Keratinocyte (primary cell): ENCODE results near the gene LRRC28. TPM values are rescaled to one million over a fixed set of nuclear protein-coding genes. Genes with fewer than 3 reads are reported as not detected.

ENCODE experiments used
- DNase-seq: peaks from one replicate; pipeline ENCODE4 v3.0.0-alpha.2; 2011; ENCODE audit warnings: low read depth, missing footprints, low spot score
- FAIRE-seq: peaks from 2 replicates; lab custom pipeline; 2011; peaks lifted over from hg19 to GRCh38; lab: Jason Lieb, UNC
- H2AFZ ChIP-seq: 2 replicates; pipeline ENCODE4 v1.6.0; 2012; ENCODE audit warnings: low read length, control low read depth, inconsistent platforms; ENCODE audit not compliant: control insufficient read depth
- H3K27ac ChIP-seq: 2 replicates; pipeline ENCODE4 v1.5.1; 2011; ENCODE audit warnings: low read length; ENCODE audit not compliant: control insufficient read depth, insufficient read depth
- H3K27me3 ChIP-seq: 3 replicates; pipeline ENCODE4 v1.6.0; 2011; ENCODE audit warnings: low read length; ENCODE audit not compliant: control insufficient read depth, insufficient read depth; ENCODE audit errors: extremely low read depth
- H3K36me3 ChIP-seq, 2 experiments: 2 replicates in 1 of 2; 3 replicates in 1 of 2; pipeline ENCODE4 v1.5.1; 2011; ENCODE audit warnings: low read length in 2 of 2, mild to moderate bottlenecking in 1 of 2; ENCODE audit not compliant: control insufficient read depth in 2 of 2, insufficient read depth in 2 of 2; ENCODE audit errors: extremely low read depth in 1 of 2
- H3K4me1 ChIP-seq: 3 replicates; pipeline ENCODE4 v1.5.1; 2011; ENCODE audit warnings: low read length; ENCODE audit not compliant: control insufficient read depth, insufficient read depth; ENCODE audit errors: extremely low read depth
- H3K4me2 ChIP-seq: 3 replicates; pipeline ENCODE4 v1.6.0; 2011; ENCODE audit warnings: low read depth, low read length; ENCODE audit not compliant: control insufficient read depth, insufficient read depth; ENCODE audit errors: extremely low read depth
- H3K4me3 ChIP-seq, 3 experiments: fragments of 200-600 bp in 1 of 3; sonication (generic) in 1 of 3; 2 replicates in 2 of 3; 3 replicates in 1 of 3; pipeline ENCODE4 v1.5.1; 2011 to 2016; ENCODE audit warnings: low read length in 3 of 3, mild to moderate bottlenecking in 3 of 3, control low read depth in 2 of 3, inconsistent platforms in 1 of 3, low read depth in 1 of 3, mixed read lengths in 1 of 3, mixed run types in 1 of 3, moderate library complexity in 1 of 3; ENCODE audit not compliant: control insufficient read depth in 2 of 3, insufficient read depth in 2 of 3; ENCODE audit errors: extremely low read depth in 1 of 3
- H3K79me2 ChIP-seq: 2 replicates; pipeline ENCODE4 v1.6.0; 2012; ENCODE audit warnings: low read length; ENCODE audit not compliant: control insufficient read depth, insufficient read depth
- H3K9ac ChIP-seq: 3 replicates; pipeline ENCODE4 v1.6.0; 2011; ENCODE audit warnings: low read length; ENCODE audit not compliant: control insufficient read depth, insufficient read depth; ENCODE audit errors: extremely low read depth
- H3K9me1 ChIP-seq: 3 replicates; pipeline ENCODE4 v1.6.0; 2011; ENCODE audit warnings: low read length; ENCODE audit not compliant: control insufficient read depth, insufficient read depth; ENCODE audit errors: extremely low read depth
- H3K9me3 ChIP-seq: 2 replicates; pipeline ENCODE4 v1.5.1; 2012; ENCODE audit warnings: low read depth, low read length; ENCODE audit not compliant: control insufficient read depth
- H4K20me1 ChIP-seq: 3 replicates; pipeline ENCODE4 v1.6.0; 2011; ENCODE audit warnings: low read length; ENCODE audit not compliant: control insufficient read depth, insufficient read depth; ENCODE audit errors: extremely low read depth
- EZH2 ChIP-seq: IDR thresholded peaks from one replicate; pipeline ENCODE4 v1.6.1; 2012; ENCODE audit warnings: inconsistent platforms, mild to moderate bottlenecking, low read length, moderate library complexity
- dilution Hi-C: fragments of 300-500 bp; cut with MboI; formaldehyde crosslinking; loops from one replicate; pipeline ENCODE4 v1.7.0; 2020; ENCODE audit warnings: low sequenced_read_pairs; ENCODE audit not compliant: extremely low pct_ligation_motif_present
- polyA plus RNA-seq, 5 experiments: library from polyadenylated mRNA; depleted of rRNA in 3 of 5; stranded (reverse) in 3 of 5; stranded (forward) in 1 of 5; unstranded in 1 of 5; fragments of >200 nt; gene quantifications; 1 replicate in 1 of 5; 2 replicates in 3 of 5; 3 replicates in 1 of 5; pipeline versions ENCODE4 v1.2.1 to v1.2.3, GENCODE V29; 2011 to 2012; ENCODE audit warnings: missing spikeins in 2 of 5, low read depth in 1 of 5, low replicate concordance in 1 of 5
- TF ChIP-seq, protein P1 (sequence below), 3 experiments: IDR thresholded peaks in 1 of 3; conservative IDR thresholded peaks in 1 of 3; optimal IDR thresholded peaks in 1 of 3; 2 replicates in 2 of 3; 3 replicates in 1 of 3; pipeline versions ENCODE3 to v1.5.1; 2011; ENCODE audit warnings: low read length in 3 of 3, mild to moderate bottlenecking in 3 of 3, moderate library complexity in 2 of 3, control low read depth in 1 of 3, inconsistent platforms in 1 of 3; ENCODE audit not compliant: insufficient read depth in 2 of 3; ENCODE audit errors: extremely low read depth in 1 of 3

LRRC28 gene
- polyA plus RNA-seq, 1 donor (not counting 4 experiments of a cell fraction or from before 2014, with no cell fraction given): 25.1 TPM

DNA sequence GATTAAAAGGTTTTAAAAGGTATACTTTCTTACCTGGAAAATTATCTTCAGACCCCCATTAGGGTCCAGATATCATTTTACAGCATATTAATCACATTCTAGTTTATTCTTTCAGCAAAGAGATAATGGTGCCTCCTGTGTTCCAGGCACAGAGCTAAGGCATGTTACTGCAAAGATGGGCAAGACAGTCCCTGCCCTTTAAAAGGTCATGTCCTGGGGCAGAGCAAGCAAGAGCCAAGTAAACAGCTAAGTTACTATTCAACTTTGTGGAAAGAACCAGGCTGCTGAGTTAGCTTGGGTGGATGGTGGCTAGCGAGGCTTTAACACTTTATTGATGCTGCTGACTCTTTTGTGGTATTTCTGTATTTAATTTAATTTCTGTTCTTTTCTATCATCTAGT lies 75.0 kb downstream of the LRRC28 start:
- no peaks in the 10 kb centered on the region for H3K36me3 ChIP-seq
- H3K9ac ChIP-seq: no peak overlapping the region
- H3K4me1 ChIP-seq: peaks cover 44% of the 10 kb centered on the region
- H4K20me1 ChIP-seq: no peaks in the 10 kb centered on the region
- FAIRE-seq (peak; percentile 97), DNase-seq (no peak)
- H3K79me2 ChIP-seq: no peaks in the 10 kb centered on the region
- TF ChIP-seq EZH2: no peak
- TF ChIP-seq, protein P1, sequence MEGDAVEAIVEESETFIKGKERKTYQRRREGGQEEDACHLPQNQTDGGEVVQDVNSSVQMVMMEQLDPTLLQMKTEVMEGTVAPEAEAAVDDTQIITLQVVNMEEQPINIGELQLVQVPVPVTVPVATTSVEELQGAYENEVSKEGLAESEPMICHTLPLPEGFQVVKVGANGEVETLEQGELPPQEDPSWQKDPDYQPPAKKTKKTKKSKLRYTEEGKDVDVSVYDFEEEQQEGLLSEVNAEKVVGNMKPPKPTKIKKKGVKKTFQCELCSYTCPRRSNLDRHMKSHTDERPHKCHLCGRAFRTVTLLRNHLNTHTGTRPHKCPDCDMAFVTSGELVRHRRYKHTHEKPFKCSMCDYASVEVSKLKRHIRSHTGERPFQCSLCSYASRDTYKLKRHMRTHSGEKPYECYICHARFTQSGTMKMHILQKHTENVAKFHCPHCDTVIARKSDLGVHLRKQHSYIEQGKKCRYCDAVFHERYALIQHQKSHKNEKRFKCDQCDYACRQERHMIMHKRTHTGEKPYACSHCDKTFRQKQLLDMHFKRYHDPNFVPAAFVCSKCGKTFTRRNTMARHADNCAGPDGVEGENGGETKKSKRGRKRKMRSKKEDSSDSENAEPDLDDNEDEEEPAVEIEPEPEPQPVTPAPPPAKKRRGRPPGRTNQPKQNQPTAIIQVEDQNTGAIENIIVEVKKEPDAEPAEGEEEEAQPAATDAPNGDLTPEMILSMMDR (optimal IDR thresholded peaks at IDR 0.05 in 1 of 3, IDR thresholded peaks at IDR 0.05 in 1 of 3, conservative IDR thresholded peaks at IDR 0.05 in 1 of 3; ENCODE audit: extremely low read depth in 1 of 3, insufficient read depth in 2 of 3, low read length in 3 of 3): no peak
- no peak overlapping the region for H3K27ac ChIP-seq
- no peaks in the 10 kb centered on the region for H3K27me3 ChIP-seq
- H3K4me2 ChIP-seq: peak overlapping the region; percentile 28
- dilution Hi-C loops: no loop called here
- H3K9me3 ChIP-seq: no peaks in the 10 kb centered on the region
- H3K9me1 ChIP-seq: no peaks in the 10 kb centered on the region
- H3K4me3 ChIP-seq: no peak overlapping the region
- peak overlapping the region; percentile 31 for H2AFZ ChIP-seq

DNA sequence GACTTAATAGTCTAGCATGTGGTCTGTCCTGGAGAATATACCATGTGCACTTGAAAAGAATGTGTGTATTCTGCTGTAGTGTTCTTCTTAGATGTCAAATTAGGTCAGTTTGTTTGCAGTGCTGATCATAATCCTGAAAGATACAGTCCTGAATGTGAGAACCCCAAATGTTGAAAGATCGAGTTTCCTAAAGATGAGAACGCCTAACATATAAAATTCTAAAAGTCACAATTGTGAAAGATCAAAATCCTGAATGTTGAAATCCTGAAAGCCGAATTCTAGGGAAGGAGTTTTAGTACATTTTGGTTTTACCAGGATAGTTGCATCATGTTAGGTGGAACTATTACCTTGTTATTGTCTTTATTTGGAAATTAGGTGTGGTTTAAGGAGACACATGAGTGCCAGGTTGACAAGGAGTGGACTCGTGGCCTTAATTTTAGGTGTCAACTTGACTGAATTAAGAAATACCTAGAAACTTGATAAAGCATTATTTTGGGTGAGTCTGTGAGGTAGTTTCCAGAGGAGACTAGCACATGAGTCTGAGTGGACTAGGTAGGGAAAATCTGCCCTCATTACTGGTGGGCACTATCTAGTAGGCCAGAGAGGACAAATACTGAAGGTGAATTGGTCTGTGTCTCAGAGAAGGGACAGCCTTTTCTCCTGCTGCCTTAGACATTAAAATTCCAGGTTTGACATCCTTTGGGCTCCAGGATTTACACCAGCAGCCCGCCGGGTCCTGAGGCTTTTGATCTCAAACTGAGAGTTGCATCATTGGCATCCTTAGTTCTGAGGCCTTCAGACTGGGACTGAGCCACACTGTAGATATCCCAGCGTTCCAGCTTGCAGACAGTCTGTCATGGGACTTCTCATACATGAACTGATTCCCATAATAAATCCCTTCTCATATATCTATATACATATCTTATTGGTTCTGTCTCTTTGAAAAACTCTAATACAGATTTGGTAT lies 77.1 kb downstream of the LRRC28 start:
- Histone ChIP-seq H3K4me2 (no peak overlapping the region), H3K79me2 (no peaks in the 10 kb centered on the region), H3K27ac (no peak overlapping the region), H3K36me3 (no peaks in the 10 kb centered on the region), H3K4me1 (peaks cover 23% of the 10 kb centered on the region), H4K20me1 (no peaks in the 10 kb centered on the region), H3K4me3 (no peak overlapping the region), H3K9ac (no peak overlapping the region), H3K27me3 (no peaks in the 10 kb centered on the region), H3K9me1 (no peaks in the 10 kb centered on the region), H3K9me3 (no peaks in the 10 kb centered on the region), H2AFZ (no peak overlapping the region)
- DNase-seq (no peak), FAIRE-seq (no peak)
- TF ChIP-seq, protein P1 (optimal IDR thresholded peaks at IDR 0.05 in 1 of 3, IDR thresholded peaks at IDR 0.05 in 1 of 3, conservative IDR thresholded peaks at IDR 0.05 in 1 of 3; ENCODE audit: extremely low read depth in 1 of 3, insufficient read depth in 2 of 3, low read length in 3 of 3): no peak
- no peak for TF ChIP-seq EZH2
- dilution Hi-C loops: no loop called here
